Measurements from ENCODE around the gene KASH5.
A peak's percentile ranks its signal among the peaks of the same experiment; 100 is the strongest.

KASH5 gene

DNA sequence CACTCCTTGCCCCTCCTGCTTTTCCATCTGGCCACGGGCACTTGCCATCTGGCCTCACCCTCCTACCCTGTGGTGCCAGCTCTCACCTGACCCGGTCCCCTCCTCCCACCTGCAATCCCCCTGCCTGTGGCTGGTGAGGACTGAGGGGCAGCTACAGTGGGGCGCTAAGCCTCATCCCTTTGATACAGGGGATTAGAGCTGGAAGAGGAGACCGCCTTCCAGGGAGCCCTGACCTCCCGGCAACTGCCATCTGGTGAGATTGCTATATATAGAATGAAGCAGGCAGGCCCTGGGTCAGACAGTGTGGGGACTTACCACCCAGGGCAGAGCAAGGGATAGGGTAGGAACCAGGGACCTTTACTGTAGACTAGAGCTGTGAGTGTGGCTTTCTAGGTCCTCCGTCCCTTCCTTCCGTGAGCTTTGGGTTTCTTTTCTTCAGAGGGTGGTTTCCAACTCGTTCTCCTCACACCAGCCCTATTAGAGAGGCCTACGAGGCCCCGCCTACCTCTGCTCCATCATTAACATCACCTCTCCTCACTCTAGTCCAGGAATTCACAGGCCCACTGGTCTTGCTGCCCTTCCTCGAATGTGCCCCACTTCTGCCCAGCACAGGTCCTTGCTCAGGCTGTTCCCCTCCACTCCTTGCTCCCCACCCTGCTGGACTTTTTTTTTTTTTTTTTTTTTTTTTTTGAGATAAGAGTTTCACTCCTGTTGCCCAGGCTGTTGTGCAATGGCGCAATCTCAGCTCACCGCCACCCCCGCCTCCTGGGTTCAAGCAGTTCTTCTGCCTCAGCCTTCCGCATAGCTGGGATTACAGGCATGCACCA is 7.7 kb downstream of the KASH5 start:
- no peak for DNase-seq (ENCODE audit: low read depth, low spot score)

GRCh38 chr19:49396738-49397505 is 8.9 kb downstream of the KASH5 start:
- DNase-seq (ENCODE audit: low read depth, low spot score) = no peak

DNA sequence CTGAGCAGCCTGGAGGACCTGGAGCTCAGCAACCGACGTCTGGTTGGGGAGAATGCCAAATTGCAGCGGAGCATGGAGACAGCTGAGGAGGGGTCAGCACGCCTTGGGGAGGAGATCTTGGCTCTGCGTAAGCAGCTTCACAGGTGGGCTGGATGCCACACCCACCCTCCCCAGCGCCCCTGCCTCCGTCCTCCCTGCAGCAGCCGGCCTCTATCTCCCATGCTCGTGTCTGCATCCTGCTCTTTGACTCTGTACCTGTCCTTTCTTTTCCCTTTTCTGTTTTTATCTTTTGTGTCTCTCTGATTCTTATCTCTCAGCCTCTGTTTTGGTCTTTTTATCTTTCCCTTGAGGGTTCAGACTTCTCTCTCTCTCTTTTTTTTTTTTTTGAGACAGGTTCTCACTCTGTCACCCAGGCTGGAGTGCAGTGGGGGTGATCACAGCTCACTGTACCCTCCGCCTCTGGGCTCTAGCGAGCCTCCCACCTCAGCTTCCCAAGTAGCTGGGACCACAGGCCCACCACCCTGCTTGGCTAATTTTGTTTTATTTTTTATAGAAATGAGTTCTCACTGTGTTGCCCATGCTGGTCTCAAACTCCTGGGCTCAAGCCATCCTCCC is 10.1 kb downstream of the KASH5 start:
- DNase-seq (ENCODE audit: low read depth, low spot score) = peak; percentile 14

GRCh38 chr19:49398931-49399330 is 10.9 kb downstream of the KASH5 start:
- DNase-seq (ENCODE audit: low read depth, low spot score) = no peak

GRCh38 chr19:49400029-49400428 is 12.0 kb downstream of the KASH5 start:
- no peak for DNase-seq (ENCODE audit: low read depth, low spot score)

DNA sequence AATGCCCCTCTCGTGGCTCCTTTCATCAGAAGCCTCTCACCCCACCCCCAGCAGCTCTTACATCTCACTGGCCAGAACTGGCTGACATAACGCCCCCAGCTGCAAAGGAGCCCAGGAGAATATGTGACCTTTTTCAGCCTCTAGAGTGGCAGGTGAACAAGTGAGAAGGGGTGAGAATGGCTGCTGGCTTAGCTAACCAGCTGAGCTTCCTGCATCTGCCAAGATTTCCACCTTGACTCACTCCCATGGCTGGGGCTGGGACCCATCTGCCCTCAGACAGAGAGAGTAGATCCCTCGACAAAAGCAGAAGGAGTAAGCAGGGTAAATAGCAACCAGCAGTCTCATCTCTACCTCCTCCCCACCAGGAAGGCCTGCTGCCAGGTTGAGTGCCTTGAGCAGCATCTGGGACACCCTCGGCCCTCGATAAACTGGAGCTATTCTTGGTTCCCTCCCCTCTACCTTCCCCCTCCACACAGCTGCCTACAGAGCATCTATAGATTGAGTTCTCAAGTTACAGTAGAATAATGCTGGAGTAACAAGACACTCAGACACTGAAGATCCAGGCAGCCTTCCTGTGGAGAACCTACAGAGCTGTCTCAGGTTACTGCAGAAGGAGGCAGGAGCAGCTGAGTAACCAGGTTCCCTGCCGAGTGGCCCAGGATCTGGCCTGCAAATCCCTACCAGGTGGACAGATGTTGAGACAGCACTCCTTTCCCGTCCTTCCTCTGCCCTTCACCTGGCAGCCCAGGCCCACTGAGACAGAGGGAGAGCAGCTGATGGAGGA is 15.5 kb downstream of the KASH5 start:
- peak; percentile 90 for DNase-seq (ENCODE audit: low read depth, low spot score)

DNA sequence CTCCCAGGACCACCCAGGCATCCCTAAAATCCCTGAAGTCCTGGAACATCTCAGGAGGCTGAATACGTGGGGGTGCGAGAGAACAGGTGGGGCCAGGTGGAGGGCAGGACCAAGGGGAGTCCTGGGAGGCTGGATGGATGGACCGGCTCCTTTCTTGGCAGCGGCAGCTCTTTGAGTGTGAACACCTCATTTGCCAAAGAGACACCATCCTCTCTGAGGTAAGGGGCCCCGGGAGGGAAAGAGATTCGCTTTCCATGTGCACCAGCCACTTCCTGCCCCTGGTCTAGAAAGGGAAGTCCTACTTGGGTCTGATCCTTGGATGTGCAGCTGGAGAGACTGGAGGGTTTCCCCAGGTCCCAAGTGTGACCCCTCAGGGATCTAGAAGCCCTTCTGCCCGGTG is 19.0 kb downstream of the KASH5 start:
- DNase-seq (ENCODE audit: low read depth, low spot score) = no peak

- no peak for DNase-seq (ENCODE audit: low read depth, low spot score)
These were observed 19.5 kb downstream of the KASH5 start for GRCh38 chr19:49407482-49408015.

- DNase-seq (ENCODE audit: low read depth, low spot score) = no peak
These were observed 20.9 kb downstream of the KASH5 start for GRCh38 chr19:49408816-49409440.

DNA sequence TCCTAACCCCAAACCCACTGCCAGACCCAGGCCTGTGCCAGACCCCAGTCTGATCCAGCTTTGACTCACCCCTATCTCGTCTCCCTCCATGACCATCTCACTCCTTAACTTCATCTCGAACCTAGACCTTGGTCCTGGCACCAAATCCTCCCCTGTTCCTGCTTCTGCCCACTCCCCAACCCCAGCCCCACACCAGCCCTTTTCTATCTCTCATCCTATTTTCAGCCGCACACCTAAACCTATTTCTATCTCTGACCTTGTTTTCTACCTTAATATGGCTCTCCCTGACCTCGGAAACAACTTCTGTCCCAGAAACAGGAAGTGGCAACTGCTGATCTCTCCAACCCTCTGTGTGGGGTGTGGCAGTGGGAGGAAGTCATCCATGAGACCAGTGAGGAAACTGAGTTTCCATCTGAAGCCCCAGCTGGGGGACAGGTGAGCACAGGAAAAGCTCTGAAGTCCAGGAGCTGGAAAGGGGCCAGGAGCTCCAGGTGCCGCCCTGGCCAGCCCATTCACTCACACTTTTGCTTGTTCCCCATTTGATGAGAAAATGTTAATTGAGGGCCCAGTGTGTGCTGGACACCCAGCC is 21.5 kb downstream of the KASH5 start:
- DNase-seq (ENCODE audit: low read depth, low spot score) = no peak

GRCh38 chr19:49411681-49412326 is 23.8 kb downstream of the KASH5 start:
- DNase-seq (ENCODE audit: low read depth, low spot score) = no peak

GRCh38 chr19:49413348-49413747 is 25.3 kb downstream of the KASH5 start:
- peak; percentile 74 for DNase-seq (ENCODE audit: low read depth, low spot score)

DNA sequence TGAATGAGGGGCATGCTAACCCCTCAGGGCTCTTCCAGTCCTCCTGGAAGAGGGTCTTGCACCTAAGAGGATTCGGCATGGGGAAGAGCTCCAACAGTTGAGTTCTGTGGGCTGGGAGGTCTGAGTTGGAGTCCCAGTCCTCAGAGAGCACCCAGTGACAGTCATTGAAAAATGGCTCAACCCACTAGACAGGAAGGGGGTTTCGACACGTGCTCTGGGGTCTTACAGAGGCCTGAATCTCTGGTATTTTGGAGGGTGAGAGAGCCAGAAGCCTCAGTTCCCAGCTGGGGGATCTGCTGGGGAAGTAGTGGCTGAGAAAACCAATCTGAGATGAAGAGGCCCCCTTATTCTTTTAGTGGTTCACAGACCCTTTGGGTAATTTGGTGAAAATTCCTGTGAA is 26.2 kb downstream of the KASH5 start:
- no peak for DNase-seq (ENCODE audit: low read depth, low spot score)

DNA sequence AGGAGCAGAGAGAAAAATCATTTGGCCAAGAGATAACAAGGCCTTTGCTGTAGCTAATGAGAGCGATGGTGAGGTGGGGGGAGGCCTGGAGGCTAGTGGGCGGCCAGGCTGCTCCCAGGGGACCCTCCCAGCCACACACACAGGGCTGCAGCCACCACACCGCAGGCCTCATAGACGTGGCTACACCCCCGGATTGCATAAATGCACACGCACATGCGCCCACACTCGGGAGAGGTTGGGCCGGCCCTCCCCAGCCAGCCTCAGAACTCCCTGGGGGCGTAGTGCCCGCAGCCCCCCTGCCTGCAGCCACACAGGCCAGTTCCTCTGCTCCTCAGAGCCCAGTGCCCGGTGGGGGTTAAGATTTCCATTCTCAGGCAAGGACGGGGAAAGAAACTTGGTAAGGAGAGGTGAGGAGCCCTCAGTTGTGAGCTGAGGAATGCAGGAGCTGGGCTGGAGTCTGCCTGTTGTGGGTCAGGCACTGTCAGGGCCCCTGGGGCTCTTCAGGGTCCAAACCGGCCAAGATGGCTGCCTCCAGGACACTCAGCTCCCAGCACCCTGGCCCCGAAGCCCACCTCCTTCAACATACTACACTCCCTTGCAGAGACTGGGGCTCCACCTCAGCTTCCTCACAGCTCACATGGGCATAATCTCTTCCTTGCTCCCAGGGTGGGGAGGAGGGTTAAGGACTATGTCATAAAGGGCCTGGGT is 27.2 kb downstream of the KASH5 start:
- no peak for DNase-seq (ENCODE audit: low read depth, low spot score)

- DNase-seq (ENCODE audit: low read depth, low spot score) = no peak
These were observed 27.8 kb downstream of the KASH5 start for GRCh38 chr19:49415810-49416200.

GRCh38 chr19:49417088-49417487 is 29.0 kb downstream of the KASH5 start:
- no peak for DNase-seq (ENCODE audit: low read depth, low spot score)

GRCh38 chr19:49418511-49418910 is 30.5 kb downstream of the KASH5 start:
- DNase-seq (ENCODE audit: low read depth, low spot score) = no peak

- no peak for DNase-seq (ENCODE audit: low read depth, low spot score)
These were observed 31.1 kb downstream of the KASH5 start for GRCh38 chr19:49419173-49419572.

- DNase-seq (ENCODE audit: low read depth, low spot score) = no peak
These were observed 32.2 kb downstream of the KASH5 start for GRCh38 chr19:49420227-49420626.
